ENCODE results near the gene ATIC. TPM values are rescaled to one million over a fixed set of nuclear protein-coding genes. Genes with fewer than 3 reads are reported as not detected.
A peak's percentile ranks its signal among the peaks of the same experiment; 100 is the strongest.
"Not testable (repeated sequence)": the region's sequence is repeated elsewhere in the genome, so short reads cannot be mapped to it uniquely, and the experiment has no call there.

ATIC gene
- total RNA-seq: 43.2 TPM

DNA sequence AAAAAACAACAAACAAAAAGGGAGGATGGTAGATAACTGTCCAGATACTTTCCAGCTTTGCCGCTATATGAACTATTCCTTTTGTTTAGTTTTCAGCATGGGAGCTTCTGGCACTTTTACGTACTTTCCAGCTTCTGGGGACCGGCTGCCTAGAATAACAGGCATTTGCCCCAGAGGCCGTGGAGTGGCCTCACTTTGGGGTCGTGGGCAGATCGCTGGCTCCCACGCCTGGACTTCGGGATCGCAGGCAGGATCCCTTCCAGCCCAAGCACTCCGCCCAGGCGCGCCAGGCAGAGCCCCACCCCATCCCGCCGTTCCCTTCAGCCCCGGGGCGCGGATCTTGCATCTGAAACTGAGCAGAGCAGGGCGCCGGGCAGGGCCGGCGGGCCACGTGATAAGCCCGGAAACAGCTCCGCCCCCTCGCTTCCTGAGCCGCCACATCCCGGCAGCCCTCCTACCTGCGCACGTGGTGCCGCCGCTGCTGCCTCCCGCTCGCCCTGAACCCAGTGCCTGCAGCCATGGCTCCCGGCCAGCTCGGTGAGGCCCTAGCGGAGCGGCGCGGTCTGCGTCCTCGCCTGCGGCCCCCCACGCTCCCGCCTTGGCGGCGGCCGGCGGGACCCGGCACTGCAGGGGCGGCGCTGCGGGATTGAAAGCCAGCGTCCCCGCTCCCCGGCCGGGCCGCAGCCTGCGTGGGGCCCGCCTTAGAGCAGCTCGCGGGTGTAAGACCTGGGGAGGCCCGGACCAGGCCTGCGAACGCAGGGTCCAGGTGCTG lies at the start of gene ATIC:
Gene ATIC (plus strand): TSS at position 435 of the 772 bp plus-strand sequence. CDS start 84 bp downstream, at position 519.
- peak; percentile 97 for DNase-seq (ENCODE audit: low spot score)
- ATAC-seq: peak; percentile 95

DNA sequence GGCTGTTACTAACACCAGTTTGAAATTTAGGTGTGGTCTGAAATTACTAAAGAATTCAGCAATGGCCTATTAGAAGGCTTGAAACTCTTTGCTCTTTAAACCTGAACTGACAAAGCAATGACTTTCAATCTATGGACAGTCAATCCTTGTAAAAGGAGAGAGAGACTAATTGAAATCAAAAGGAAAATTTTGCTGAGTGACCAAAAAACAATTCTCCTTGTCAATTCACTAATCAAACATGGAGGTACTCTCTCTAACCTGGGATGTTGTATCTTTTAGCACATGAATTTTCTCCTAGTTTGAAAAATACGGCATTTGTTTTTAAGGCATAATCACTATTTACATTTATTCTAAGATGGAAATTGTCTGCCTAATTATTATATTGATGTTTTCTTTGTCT lies 49.6 kb upstream of the ATIC start:
- ATAC-seq (no peak), DNase-seq (ENCODE audit: low spot score) (no peak)

DNA sequence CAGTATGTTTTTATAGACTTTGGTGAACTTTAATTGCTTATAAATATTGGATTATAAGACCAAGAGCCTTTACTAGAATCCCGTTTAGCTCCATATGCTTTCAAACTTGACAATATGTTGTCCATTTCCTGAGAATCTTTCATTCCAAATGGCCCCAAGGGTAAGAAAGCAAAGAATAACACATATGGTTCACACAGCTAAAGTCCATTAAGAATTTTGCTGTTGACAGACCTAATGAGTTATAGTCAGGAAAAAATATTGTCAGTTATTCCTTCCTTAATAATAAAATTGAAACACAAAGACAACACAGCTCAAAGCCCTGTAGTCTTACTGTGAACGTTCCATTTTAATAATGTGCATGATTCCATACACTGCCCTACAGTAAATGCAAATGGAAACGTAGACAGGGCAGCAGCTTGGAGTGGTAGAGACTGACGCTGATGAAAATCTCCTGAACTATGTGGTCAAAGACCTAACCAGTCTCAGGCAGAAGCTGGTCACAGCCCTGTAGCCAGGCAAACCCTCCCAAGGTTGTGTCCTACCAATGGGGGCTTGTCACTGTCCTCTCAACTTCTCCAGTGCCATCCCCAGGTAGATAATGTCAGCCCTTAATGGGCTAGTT lies 49.0 kb upstream of the ATIC start:
- ATAC-seq: no peak
- DNase-seq (ENCODE audit: low spot score): no peak

DNA sequence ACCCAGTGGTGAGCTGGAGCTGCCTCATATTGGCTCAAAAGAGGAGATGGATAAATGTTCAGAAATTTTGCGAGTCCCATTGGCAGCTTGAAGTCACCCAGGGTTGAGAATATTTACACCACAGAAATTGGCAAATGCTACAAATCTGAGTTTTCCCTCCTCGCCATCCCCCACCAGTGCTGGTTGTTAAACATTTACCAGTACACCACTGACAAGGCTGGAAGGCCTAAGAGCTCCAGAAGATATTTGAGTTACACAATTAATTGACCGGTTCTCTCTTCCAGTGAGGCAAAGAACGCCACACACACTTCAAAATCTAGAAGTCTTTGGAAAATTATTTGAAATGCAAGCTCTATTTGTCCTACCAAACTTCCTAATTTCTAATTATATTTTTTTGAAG lies 47.5 kb upstream of the ATIC start:
- ATAC-seq (peak; percentile 37), DNase-seq (ENCODE audit: low spot score) (no peak)

DNA sequence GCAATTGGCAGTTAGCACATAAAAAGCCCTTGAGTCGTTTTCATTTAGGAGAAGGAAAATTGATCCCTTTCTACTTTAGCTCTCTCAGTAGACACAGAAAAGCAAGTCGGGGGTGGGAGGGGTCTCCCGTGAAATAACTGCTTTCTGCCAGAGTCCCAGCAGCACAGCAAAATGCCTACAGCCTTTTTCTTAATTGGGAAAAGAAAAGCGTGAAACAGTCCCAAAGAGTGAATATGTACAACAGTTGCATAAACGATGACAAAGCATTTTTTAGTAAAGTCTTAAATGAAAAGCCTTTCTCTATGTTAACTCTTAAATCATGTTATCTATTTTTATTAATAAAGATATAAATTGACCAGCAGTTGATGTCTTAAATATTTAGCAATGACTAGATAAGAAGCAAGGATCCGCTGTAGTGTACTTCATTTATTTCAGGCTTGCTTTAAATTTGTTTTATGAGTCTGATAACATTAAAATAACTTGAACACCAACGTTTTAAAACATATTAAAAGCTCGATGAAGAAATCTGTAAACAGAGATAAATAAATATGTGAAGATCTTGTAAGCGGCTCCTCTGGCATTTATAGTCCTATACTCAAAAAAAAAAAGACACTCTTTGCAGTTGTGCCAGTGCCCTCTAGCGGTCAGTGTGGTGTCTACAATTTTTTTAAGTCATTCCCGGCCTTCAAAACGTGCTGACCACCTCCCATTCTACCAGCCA lies 42.3 kb upstream of the ATIC start:
- ATAC-seq (peak; percentile 92), DNase-seq (ENCODE audit: low spot score) (no peak)

DNA sequence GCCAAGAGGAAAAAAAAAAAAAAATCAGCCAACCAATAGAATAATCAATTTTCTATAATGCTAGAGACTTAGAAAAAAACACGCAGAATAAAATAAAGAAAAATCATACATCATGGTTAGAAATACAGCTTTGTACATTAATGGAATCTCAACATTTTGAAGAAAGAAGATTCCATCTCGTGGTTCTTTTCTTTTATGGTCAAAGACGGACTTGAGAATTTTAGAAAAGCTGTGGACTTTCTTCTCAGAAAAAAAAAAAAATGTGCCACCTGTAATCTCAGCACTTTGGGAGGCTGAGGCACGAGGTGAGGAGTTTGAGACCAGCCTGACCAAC lies 41.8 kb upstream of the ATIC start:
- ATAC-seq (no peak), DNase-seq (ENCODE audit: low spot score) (no peak)

DNA sequence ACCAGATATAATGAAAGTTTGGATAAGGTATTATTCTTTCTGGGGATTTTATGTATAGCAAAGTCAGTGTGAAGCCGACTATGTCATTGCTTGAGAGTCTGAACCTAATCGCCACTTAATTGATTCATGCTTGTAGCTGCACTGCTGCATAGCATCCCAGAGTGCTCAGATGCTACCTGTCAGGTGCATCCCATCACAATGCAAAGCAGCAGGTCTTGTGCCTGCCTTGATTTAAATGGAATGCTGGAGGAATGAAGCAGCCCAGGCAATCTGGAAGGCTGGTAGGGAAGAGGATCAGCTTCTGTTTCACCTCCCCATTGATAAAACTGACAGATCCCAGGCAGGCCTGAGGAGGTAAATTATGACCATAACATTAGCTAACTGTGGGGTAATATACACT lies 40.4 kb upstream of the ATIC start:
- no peak for ATAC-seq
- DNase-seq (ENCODE audit: low spot score): no peak

DNA sequence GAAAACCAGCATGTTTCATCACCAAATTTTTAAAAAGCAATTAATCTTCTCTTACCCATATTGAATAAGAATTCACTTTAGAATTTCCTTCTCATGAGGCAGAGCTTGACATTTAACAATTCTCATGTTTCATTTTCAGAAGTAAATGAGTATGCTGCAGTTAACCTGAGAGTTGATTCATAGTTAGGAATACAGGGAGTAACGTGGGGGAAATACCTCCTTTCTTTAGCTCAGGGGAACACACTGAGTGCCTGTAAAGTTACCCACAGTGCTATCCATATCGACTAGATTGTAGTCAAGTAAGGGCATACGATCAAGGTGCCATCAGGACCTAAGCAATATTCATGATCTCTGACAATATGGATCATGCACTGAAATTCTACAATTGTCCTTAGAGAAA lies 38.9 kb upstream of the ATIC start:
- DNase-seq (ENCODE audit: low spot score) (no peak), ATAC-seq (no peak)

DNA sequence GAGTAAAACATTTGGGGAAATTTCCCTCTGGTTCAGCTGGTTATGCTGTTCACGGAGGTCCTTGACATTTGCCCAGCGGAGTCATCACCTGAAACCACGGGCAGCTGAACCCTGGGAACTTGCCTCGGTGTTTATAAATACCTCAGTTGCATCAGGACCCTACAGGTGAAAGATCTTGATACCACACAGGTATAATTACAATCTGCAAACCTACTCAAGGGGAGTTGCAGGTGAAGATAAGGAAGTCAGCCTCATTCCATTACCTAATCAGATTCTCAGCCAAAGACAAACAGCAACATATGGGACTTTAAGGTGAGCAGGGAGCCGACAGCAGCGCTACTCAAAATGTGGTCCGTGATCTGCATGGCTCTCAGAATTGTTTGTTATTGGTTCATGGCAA lies 37.0 kb upstream of the ATIC start:
- DNase-seq (ENCODE audit: low spot score) (no peak), ATAC-seq (no peak)

DNA sequence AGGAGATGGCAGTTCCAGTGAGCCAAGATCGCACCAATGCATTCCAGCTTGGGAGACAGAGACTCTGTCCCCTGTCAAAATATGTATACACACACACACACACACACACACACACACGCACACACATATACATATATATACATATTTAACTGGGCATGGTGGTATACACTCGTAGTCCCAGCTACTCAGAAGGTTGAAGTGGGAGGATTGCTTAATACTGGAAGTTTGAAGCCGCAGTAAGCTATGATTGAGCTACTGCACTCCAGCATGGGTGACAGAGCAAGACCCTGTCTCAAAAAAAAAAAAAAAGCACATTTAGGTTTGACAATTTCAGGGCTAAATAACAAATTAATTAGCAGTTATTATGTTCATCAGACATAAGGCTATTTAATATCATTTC lies 36.0 kb upstream of the ATIC start:
- DNase-seq (ENCODE audit: low spot score): no peak
- ATAC-seq: no peak

DNA sequence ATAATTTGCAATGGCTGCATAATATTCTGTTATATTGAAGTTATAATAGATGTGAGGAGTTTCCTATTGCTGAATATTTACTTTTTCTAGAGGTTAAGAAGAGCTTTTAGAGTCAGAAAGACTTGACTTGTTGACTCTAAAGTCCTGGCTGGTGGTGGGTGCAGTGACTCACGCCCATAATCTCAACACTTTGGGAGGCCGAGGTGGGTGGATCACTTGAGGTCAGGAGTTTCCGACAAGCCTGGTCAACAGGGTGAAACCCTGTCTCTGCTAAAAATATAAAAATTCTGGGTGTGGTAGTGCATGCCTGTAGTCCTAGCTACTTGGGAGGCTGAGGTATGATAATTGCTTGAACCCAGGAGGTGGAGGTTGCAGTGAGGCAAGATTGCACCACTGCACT lies 33.9 kb upstream of the ATIC start:
- DNase-seq (ENCODE audit: low spot score) (no peak), ATAC-seq (no peak)

DNA sequence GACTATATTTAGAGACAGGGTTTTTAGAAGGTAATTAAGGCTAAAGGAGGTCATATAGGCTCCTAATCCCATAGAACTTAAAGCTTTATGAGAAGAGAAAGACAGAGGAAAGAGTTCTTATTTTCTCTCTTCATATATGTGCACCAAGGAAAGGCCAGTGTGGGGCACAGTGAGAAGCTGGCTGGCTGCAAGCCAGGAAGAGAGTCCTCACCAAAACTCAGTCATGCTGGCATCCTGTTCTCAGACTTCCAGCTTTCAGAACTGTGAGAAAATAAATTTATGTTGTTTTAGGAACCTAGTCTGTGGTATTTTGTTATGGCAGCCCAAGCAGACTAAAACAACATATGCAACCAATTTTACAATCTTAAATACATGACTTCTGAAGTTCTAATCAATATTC lies 31.5 kb upstream of the ATIC start:
- no peak for DNase-seq (ENCODE audit: low spot score)
- no peak for ATAC-seq

DNA sequence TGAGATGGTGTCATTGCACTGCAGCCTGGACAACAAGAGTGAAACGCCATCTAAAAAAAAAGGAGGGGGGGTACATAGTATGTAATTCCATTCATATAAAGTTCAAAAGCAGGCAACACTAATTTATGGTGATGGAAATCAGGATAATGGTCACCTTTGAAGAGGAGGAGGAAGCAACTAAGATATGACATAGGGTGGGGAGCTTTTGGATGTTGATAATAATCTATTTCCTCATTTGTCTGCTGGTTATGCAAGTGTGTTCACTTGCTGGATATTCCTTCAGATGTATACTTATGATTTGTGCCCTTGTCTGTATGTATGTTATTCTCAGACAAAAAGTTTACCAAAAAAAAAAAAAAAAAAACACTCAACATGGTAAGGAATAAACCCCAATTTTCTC lies 28.6 kb upstream of the ATIC start:
- DNase-seq (ENCODE audit: low spot score) (no peak), ATAC-seq (no peak)

DNA sequence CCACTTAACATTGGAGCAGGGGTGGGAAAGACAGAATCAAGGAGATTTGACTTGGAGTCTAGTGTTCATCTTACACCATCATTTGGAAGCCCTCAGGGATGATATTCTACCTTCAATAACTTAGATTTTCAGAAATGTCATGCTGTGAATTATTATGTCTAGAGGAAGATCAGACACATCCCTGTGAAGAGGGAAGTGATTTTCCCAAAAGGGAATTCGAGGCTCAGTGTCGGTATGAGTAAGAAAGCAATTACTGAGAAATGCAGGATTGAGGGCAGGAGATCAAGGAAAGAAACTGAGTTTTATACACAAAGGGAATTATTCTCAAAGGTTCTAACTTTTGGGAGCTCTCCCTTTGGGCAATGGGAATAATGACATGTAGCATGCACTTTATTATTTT lies 25.6 kb upstream of the ATIC start:
- no peak for DNase-seq (ENCODE audit: low spot score)

DNA sequence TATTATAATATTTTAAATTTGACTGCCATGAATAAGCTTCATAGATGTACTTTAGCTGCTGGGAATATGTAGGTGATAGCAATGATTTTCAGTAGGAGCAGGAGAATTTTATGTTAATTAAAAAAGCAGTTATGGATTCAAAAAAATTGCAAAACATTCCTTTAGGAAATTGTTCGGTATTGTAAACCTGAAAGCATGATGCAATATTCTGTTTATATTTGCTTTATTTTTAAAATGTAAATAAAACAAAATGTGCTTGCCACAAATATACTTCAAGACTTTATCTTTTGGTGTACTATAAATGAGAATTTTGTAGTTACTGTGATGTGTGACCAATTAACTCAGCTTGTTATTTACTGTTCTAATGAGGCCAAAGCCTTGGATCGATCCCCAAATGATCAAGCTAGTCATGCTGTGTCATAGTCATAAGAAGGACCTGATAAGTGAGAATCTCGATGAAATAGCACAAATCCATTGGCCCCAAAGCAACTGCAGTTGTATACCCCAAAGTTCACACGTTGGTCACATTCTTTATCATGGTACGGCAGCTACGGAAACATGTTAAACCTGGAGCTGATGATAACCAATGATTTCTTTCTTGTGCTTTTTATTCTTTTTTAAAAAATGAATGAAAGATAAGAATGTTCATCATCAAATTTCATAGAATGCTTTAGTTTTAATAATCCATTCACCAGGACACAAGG lies 23.6 kb upstream of the ATIC start:
- no peak for ATAC-seq
- DNase-seq (ENCODE audit: low spot score): no peak

More for the DNA sequence above, 25.6 kb upstream of the ATIC start:
- ATAC-seq: no peak

DNA sequence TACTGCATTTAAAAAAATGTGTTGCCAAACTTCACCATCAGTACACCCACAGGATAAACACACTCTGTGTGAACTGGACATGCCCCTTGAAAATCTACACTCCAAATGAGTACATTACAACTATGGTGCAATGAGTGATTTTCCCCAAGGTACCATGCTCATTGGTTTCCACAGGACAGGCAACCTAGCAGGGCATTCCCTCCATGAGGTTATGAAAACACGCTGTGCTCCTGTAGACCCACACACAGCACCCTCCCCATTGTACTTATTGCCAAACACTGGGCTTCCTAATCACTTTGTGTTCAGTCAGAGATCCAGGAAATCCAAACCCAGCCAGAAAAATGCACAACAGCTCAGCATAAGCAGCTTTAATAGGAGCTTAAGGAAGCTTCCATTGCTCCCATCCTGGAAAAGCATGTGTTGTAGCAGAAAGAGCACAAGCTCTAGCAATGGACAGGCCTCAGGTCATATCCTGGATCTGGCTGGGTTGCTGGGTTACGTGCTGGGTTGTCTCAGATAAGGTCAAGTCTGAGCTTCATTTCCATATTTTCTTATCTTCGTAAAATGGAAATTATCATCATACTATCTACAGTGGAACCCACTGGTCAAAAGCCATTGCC lies 20.8 kb upstream of the ATIC start:
- DNase-seq (ENCODE audit: low spot score) (no peak), ATAC-seq (no peak)

DNA sequence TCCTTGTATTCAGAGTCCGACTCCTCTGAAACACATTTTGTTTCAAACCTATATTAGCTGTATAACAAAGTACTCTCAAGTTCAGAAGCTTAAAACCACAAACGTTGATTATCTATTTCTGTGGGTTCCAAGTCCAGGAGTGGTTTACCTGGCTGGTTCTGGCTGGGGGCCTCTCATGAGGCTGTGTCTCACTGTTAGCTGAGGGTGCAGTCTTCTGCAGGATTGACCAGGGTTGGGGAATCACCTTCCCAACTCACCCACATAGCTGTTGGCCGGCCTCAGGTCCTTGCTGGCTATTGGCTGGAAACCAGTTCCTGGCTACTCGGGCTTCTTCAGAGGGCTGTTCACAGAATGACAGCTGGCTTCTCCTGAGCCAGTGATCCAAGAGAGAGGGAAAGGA lies 18.0 kb upstream of the ATIC start:
- ATAC-seq: no peak
- no peak for DNase-seq (ENCODE audit: low spot score)

DNA sequence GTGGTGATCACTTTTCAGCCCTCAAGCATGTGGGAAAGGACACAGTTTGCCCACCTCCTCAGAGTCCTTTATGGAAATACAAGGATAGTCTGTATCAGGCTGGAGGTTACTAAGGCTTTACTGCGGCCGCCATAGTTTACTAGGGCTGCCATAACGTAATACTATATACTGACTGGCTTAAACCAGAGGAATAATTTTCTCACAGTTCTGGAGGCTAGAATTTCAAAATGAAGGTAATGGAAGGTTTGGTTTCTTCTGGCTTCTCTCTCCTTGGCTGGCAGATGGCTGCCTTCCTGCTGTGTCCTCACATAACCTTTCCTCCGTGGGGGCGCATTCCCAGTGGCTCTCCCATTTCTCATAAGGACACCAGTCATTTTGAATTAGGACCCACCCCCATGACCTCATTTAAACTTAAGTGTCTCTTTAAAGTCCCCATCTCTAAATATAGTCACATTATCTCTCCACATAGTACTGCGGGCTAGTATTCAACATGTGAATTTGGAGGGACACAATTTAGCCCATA lies 12.5 kb upstream of the ATIC start:
- no peak for ATAC-seq
- no peak for DNase-seq (ENCODE audit: low spot score)

DNA sequence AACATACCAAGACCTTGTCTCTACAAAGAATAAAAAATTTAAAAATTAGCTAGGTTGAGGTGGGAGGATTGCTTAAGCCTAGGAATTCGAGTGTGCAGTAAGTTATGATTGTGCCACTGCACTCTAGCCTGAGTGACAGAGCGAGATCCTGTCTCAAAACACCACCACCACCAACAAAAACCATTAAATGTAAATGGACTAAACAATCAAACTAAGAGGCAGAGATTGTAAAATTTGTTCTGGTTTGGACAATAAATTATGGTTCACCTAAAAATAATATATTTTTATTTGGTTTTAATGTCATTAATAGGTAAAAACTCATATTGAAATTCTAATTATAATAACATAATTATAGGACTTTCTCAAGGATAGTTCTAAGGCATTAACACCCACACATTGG lies 9.9 kb upstream of the ATIC start:
- ATAC-seq: no peak

DNA sequence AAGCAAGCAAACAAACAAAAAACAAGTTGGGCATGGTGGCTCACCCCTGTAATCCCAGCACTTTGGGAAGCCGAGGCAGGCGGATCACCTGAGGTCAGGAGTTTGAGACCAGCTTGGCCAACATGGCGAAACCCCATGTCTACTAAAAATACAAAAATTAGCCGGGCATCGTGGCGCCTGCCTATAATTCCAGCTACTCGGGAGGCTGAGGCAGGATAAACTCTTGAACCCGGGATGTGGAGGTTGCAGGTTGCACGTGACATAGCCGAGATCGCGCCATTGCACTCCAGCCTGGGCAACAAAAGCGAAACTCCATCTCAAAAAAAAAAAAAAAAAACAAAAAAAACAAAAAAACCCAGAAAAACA lies 617 bp upstream of the ATIC start:
- not testable (repeated sequence) for ATAC-seq; DNase-seq (ENCODE audit: low spot score)

More for the DNA sequence above, 9.9 kb upstream of the ATIC start:
- no peak for DNase-seq (ENCODE audit: low spot score)

DNA sequence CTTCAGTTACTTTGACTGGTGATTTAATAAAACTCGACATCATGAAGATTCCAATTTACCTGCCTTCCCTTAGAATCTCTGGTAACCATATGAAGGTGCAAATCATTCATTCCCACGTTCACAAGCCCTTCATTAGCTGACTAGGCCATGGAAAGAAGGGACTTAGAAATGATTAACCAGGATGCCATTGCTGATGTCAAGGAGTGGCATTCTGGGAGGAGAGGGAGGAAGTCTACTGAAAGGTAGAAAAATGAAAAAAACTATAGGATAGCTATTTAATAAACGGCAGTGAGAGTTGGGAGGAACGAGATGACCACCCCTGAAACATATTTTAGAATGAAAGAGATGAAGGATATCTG lies 1.4 kb downstream of the ATIC start:
- DNase-seq (ENCODE audit: low spot score) (no peak), ATAC-seq (no peak)

Data from left lobe of liver (tissue), 2 donors.